HG02970 (cell line): ENCODE measurements around the gene PSD2.

ENCODE experiments used
- ATAC-seq: cut with Tn5 transposase; IDR thresholded peaks from one replicate; pipeline ENCODE4 v1.9.1; 2021; ENCODE audit warnings: mild to moderate bottlenecking, moderate library complexity, moderate number of reproducible peaks; ENCODE audit not compliant: unreplicated experiment, low FRiP score

PSD2 gene

DNA sequence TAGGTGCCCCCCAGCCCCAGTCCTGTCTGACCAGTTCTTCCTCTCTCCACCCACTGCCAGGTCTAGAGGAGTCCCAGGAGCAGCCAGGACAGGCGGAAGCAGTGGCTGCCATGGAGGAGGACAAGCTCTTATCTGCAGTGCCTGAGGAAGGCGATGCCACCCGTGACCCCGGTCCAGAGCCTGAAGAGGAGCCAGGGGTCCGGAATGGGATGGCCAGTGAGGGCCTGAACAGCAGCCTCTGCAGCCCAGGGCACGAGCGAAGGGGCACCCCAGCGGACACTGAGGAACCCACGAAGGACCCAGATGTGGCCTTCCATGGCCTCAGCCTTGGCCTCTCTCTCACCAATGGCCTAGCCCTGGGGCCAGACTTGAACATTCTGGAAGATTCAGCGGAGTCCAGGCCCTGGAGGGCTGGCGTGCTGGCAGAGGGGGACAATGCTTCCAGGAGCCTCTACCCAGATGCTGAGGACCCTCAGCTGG is 13.8 kb downstream of the PSD2 start:
- no peak for ATAC-seq

DNA sequence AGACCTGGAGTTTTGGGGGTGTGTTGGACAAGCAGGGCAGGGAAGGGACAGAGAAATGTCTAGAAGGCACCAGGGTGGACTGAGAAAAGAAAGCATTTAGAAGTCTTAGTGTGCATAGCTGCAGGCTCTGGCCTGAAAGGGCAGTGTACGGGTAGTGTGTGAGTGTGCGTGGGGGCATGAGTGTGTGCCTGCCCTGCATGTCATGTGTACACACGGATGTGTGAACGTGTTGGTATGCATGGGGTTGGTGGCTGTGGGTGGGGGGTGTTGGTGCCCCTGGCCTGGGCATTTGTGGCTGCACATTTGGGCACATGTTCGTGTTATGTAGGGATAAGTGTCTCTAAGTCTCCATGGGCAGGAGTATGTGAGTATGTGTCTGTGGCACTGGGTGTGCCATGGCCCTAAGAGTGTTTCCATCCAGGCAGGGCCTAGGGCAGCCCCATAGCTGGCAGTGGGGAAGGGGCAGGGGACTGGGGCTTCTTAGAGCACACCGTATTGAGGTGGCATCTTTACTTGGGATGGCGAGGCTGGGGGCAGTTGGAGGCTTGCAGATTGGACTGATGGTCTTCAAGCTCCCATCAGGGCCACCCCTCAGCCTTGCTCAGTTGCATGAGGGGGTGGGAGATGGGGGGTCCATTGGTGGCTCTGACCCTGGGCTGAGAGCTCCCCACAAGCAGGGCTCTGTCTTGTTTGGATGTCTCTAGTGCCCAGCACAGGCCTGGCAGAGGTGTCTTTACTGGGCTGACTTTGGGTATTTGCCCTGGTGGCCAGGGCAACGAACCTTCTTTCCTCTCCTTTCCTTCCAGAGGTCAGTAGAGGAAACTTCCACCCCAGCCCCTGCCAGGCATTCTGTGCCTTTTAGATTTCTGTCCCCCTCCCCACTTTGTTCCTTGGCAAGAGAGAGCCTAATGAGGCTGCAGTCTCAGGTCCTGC is 15.0 kb downstream of the PSD2 start:
- no peak for ATAC-seq

DNA sequence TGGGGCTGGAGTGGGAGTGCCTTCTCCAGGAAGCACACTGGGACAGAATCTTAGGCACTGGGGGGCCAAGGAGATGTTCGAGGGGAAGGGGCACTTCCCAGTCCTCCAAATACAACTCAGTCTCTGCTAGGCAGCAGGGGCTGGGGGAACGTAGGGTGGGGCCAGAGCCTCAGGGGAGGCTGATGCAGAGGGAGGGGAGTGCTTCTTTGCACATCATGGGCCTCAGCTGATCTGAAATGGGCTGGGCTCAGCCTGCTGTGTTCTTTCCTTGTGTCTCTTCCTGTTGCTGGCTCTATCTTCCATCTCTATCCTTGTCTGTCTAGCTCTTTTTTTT is 15.6 kb downstream of the PSD2 start:
- no peak for ATAC-seq

DNA sequence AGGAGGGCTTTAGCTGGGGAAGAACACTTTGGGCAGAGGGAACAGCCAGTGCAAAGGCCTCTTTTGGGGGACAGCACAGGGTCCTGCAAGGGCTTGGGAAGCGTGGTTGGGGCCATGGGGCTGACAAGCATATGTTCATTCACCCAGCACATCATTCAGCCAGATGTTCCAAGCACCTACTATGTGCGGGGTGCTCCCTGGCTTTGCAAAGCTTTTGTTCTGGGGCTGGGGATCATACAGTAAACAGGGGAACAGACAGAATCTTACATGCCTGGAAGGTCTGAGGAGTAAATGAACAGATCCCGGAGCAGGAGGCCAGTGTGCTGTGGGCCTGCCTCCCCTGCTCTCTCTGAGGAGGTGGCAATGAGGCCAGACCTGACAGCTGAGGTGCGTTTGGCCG is 16.7 kb downstream of the PSD2 start:
- ATAC-seq, result no peak

DNA sequence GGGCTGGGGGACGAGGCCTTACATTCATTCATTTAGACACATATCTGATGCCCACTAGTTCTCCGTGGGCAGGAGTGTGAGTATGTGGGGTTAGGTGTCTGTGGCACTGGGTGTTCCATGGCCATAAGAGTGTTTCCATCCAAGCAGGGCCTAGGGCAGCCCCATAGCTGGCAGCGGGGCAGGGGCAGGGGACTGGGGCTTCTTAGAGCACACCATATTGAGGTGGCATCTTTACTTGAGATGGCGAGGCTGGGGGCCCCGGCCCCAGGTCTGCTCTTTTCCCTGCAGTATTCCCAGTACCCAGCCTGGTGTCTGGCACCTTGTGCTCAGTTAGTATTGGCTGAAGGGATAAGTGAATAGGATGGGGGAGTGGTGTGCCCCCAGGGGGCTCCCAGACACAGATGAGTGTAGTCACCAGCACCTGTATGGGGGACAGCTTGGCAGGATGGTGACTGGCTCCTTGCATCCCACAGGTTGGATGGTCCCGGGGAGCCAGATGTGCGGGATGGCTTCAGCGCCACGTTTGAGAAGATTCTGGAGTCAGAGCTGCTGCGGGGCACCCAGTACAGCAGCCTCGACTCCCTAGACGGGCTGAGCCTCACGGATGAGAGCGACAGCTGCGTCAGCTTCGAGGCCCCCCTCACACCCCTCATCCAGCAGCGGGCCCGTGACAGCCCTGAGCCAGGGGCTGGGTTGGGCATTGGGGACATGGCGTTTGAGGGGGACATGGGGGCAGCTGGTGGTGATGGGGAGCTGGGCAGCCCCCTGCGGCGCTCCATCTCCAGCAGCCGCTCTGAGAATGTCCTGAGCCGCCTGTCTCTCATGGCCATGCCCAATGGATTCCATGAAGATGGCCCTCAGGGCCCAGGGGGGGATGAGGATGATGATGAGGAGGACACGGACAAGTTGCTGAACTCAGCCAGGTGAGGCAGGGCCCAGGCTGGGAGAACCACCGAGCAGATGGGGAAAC is 17.5 kb downstream of the PSD2 start:
- no peak for ATAC-seq

DNA sequence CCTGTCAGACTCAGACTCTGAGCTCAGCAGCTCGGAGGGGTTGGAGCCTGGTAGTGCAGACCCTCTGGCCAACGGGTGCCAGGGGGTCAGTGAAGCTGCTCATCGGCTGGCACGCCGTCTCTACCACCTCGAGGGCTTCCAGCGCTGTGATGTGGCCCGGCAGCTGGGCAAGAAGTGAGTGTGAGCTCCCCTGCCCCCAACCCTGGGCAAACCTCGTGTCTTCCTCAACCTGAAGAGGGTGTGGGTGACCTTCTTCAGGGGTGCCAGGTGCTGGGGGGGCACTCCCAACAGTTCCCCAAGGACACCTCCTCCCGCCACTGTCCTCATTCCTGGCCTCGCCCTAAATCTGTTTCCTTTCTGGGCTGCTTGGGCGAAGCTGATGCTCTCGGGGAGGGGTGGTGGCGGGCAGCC is 18.6 kb downstream of the PSD2 start:
- ATAC-seq, result no peak

DNA sequence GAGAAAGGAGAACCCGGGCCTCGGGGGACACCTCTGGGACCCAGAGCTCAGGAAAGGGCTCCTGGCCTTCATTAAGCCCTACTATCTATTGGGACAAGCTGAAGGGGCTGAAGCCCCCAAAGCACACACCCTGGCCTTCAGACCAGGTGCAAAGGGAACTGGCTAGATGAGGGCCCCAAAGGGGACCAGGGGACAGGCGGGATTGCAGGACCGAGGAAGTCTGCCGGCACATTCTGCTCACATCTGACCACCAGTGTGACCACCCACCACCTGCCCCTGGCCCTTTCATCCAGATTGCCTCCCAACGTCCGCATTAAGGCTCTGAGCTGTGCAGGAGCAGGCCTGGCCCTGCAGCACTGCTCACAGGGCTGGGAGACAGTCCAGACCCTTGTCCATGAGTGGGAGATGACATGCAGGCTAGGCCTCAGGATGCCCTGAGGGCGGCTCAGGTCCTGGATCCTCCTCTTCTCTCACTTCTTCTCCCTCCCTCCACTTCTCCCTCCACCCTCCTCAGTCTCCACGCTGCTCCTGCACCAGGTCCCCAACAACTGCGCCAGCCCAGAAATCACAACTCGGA is 19.2 kb downstream of the PSD2 start:
- ATAC-seq, result no peak

DNA sequence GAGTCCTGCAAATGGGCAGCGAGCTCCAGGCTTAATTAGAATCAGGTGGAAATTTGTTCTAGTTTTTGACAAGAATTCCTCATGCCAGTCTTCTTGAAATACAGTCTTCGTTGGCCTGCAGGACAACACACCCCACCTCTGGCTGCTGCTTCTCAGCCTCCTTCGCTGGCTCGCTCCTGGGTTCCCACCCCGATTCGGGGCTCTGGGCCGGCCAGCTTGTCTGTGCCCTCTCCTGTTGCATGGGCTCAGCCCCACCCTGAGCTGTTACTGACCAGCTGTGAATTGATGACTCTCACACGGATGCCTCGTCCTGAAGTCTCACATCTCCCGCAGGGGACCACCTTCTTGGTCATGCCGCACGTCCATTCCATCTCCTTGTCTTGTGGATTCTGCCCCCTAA is 21.0 kb downstream of the PSD2 start:
- ATAC-seq, result no peak

DNA sequence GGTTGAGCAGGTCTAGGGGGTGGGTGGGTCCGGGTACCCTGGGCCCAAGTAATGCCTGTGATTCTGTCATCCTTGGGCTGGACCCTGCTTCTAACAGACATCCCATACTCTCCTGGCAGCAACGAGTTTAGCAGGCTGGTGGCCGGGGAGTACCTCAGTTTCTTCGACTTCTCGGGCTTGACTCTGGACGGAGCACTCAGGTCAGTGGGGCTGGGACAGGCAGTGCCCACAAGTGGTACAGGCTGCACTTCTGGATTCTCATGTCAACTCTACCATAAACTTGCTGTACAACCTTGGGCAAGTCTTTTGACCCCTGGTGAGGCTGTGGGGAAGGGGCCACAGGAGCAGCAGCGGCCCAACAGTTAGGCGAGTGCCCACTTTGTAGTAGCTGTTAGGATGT is 21.8 kb downstream of the PSD2 start:
- ATAC-seq, result no peak

DNA sequence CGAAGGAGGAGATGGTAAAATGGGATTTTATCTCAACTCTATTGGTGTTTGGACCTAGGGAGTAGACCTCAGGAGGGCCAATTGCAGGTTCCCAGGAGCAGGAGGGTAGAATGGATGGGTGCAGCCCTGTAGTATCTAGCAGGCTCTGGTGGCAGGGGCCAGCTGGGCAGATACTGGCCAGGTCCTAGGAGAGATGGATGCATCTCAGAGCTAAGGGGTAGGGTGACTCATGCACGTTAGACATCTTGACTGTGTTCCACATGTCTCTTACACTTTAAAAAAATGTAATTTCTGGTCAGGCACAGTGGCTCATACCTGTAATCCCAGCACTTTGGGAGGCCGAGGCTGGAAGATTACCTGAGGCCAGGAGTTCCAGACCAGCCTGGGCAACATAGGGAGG is 22.4 kb downstream of the PSD2 start:
- ATAC-seq, result no peak

DNA sequence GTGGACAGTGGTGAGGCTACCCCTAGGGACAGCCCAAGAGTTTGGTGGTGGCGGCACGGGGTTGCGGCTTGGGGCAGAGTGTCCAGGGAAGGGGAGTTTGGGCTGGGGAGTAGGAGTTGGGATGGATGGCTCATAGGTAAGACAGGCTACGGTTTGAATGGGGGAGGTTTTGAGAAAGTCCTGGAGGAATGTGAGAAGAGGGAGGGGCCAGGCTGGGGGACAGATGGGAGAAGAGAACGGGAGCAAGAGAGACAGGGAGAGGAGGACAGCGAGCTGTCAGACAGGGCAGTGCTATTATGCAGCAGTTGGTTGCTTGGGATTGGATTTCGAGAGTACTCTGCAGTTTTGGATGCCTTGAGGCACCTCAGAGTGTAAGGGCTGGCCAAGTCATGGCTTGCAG is 24.5 kb downstream of the PSD2 start:
- no peak for ATAC-seq

DNA sequence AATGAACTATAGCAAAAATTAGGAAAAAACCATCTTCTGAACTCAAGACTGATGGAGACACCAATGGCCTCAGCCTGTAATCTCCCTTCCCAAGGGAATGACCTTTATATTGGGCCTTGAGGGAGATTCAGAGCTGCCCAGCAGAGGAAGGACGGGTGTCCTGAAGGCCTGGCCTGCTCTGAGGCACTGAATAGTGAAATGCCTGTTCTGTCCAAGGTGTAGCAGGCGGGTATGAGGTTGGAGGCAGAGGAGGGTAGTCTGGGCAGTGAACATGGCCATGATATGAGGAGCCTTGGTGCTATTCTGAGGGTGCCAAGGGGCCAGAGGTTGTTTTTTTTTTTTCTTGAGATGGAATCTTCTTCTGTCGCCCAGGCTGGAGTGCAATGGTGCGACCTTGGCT is 25.0 kb downstream of the PSD2 start:
- ATAC-seq, result no peak

DNA sequence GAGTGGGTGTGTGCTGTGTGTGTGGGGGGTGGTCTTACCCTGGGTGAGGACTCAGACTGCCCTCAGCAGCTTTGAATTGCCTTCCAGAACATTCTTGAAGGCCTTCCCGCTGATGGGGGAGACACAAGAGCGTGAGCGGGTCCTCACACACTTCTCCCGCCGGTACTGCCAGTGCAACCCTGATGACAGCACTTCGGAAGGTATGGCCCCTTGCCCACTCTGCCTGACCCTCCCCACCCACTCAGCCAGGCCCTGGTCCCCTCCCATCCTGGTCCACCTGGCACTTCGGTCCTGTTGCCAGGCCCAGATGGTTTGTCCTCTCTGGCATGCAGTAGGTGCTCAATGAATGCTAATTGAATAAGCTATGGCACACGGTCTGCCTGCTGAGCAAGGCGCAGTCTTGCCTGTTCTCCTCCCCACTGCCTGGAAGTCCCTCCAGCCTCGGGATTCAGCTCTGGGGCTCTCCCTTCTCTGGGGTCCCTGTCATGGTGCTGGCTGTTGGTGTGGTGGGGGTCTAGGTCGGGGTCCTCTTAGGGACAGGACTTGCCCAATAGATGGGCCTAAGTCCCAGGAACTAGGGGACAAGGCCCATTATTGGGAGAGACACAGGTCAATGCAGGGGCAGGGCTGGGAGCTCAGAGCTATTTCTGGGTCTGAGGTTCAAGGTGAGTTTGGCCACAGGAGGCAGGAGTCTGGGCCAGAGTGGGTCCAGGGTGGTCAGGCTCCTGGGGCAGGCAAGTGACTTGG is 26.4 kb downstream of the PSD2 start:
- ATAC-seq, result no peak

DNA sequence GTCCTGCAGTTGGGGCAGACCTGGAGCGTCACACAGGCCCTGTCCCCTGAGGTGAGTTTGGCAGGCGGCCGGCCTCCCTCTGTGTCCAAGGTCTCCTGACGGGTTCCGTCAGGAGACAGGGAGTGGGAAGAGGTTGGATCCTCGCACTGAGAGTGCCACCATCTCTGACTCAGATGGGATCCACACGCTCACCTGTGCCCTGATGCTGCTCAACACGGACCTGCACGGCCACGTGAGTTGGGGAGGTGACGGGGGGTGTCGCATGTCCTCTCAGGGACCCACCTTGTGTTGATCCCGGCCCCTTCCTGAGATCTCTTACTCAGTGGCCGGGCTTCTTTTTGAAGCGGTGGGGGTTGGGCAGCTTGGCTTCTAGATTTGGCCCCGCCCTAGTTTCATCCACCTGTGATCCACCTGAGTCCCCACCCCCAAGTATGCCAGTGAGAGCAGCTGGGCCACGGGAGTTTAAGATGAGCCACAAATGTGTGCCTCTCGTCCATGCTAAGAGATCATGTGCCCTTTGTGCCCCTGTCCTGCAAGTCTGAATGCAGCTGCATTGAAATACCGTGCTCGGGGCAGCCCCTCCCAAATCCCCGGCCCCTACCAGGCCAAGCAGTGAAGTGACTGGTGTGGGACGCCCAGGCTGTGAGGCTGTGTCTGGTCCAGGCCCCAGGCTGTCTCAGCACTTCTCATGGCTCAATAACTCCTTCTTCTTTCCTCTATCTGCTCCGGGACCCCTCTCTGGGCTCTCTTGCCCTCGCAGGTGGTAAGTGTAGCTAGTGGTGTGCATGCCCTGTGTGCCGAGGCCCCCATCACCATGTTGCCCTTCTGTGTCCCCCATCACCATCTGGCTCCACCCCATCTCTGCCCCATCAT is 27.2 kb downstream of the PSD2 start:
- ATAC-seq, result no peak

DNA sequence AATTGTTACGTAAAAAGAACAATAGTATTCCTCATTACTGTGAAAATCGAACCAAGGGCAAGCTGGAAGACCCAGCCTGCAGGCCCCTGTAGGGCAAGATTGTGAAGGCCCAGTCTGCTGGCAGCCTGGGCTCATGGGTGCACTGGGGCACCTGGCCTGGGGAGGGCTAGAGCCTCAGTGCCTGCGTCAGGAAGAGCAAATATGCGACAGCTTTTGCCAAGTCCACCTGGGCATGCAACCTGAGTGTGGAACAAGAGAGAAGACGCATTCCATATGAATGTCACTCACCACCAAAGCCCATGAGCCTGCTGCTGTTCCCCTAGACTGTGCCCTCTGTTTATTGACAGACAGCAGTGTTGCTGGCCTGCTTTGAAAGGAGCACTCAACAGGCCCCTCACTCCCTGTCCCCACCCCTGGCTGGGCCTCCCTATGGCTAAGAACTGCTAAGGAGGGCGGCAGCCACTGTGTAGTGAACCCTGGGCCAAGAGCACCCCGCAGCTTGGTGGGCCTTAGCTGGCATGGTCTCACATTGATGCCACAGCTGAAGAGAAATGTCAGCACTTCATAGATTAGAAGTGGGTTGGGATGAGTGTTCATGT is 28.2 kb downstream of the PSD2 start:
- no peak for ATAC-seq

DNA sequence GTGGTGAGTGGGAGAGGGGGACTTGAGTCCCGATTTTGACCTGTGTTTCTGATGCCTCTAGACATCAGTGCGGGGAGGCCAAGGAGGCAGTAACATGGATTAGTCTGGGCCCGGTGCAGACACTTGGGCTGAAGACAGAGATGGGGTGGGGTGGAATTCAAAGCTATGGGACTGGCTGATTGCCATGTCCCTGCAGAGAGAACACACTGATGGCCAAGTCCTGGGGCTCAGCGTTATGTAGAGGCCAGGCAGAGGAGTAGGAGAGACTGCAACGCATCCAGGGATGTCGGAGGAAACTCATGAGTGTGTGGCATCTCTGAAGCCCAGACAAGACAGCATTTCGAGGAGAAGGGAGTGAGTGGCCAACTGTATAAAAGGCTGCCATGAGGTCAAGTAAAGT is 30.1 kb downstream of the PSD2 start:
- no peak for ATAC-seq

DNA sequence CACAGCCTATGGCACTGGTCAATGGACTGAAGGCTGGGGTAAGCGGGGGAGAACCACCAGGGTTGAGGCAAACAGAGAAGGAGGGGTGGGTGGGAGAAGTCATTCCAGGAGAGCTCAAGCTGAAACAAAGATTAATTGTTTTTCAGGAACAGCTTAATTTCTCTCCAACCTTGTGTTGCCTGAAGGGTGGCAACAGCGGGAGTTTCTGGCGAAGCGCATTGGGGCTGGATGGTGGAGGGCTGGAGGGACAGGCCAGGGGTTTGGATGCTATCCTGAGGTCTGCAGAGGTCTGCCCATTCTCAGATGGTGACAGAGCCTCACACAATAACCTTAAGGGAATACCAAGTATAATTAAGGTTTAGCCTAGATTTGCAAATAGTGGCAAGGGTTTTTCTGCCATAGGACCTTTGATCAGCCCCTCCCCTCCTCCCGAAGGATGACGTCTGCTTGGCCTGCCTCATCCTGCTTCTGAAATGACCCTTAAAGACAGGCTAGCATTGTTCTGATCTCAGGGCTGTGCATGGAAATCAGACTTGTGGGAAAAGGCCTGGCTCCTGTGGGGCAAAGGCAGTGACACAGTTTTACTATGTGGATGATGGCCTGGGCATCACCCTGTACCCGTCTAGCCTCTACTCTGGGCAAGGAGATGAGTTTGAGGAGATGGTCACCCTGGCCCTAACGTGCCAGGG is 32.7 kb downstream of the PSD2 start:
- ATAC-seq, result no peak

DNA sequence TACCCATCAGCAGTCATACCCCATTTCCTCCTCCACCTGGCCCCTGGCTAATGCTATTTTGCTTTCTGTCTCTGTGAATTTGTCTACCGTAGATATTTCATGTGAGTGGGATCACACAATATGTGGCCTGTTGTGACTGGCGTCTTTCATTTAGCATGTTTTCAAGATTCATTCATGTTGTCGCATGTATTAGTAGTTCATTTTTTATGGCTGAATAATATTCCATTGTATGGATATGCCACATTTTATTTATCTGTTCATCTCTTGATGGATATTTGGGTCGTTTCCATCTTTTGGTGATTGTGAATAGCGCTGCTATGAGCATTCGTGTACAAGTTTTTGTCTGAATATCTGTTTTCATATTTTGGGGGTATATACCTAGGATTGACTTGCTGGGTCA is 33.9 kb downstream of the PSD2 start:
- no peak for ATAC-seq
